OCI-LY7 (cell line): ENCODE results near the gene VPS54. TPM values are rescaled to one million over a fixed set of nuclear protein-coding genes. Genes with fewer than 3 reads are reported as not detected.

Experiments
- BruUV-seq: library from RNA; stranded (reverse); fragments of 400-500 nt; replicated peaks from 2 replicates; lab custom pipeline; 2021; lab: Mats Ljungman, UMichigan
- CTCF ChIA-PET: fragments of 300-600 bp; sonication (Branson Sonifier 250); formaldehyde crosslinking; loops from one replicate; lab custom pipeline; 2022; ENCODE audit warnings: antibody characterized with exemption; ENCODE audit not compliant: unreplicated experiment; lab: Charles Lee
- POLR2A ChIA-PET: fragments of 300-600 bp; sonication (Branson Sonifier 250); formaldehyde crosslinking; loops from one replicate; lab custom pipeline; 2022; ENCODE audit warnings: antibody characterized with exemption; lab: Charles Lee
- DNase-seq: peaks from one replicate; pipeline ENCODE4 v3.0.0-alpha.2; 2015; ENCODE audit warnings: low spot score
- H2AFZ ChIP-seq: fragments of 200-600 bp; sonication (generic), shearing (Covaris generic); 2 replicates; pipeline ENCODE4 v1.6.1; 2014; ENCODE audit warnings: mild to moderate bottlenecking, antibody characterized with exemption, low read length, moderate library complexity
- H3K27ac ChIP-seq: fragments of 200-600 bp; sonication (generic); 2 replicates; pipeline ENCODE4 v1.5.1; 2014; ENCODE audit warnings: mixed run types, low read depth, mild to moderate bottlenecking, moderate library complexity, low read length, inconsistent platforms; ENCODE audit not compliant: poor library complexity, severe bottlenecking
- H3K36me3 ChIP-seq: fragments of 200-600 bp; sonication (generic); 2 replicates; pipeline ENCODE4 v1.6.1; 2014; ENCODE audit warnings: mild to moderate bottlenecking, antibody characterized with exemption, low read length, moderate library complexity, mixed read lengths; ENCODE audit not compliant: insufficient read depth
- H3K4me1 ChIP-seq: fragments of 200-600 bp; sonication (generic); 2 replicates; pipeline ENCODE4 v1.5.1; 2014; ENCODE audit warnings: mild to moderate bottlenecking, low read length; ENCODE audit not compliant: insufficient read depth, poor library complexity, severe bottlenecking
- H3K4me2 ChIP-seq: fragments of 200-600 bp; sonication (generic); 2 replicates; pipeline ENCODE4 v1.6.1; 2014; ENCODE audit warnings: mild to moderate bottlenecking, low read length
- H3K4me3 ChIP-seq: fragments of 200-600 bp; sonication (generic); 2 replicates; pipeline ENCODE4 v1.5.1; 2014; ENCODE audit warnings: mild to moderate bottlenecking, low read depth, low read length; ENCODE audit not compliant: poor library complexity, severe bottlenecking
- H3K79me2 ChIP-seq: fragments of 200-600 bp; sonication (generic); 2 replicates; pipeline ENCODE4 v1.6.1; 2016; ENCODE audit warnings: low read depth, mild to moderate bottlenecking, low read length, moderate library complexity, mixed read lengths; ENCODE audit not compliant: insufficient read depth
- H3K9me2 ChIP-seq: fragments of 200-600 bp; sonication (generic); 2 replicates; pipeline ENCODE4 v1.6.1; 2016; ENCODE audit warnings: mild to moderate bottlenecking, low read length, mixed read lengths; ENCODE audit not compliant: insufficient read depth
- H3K9me3 ChIP-seq: fragments of 200-600 bp; sonication (generic); 2 replicates; pipeline ENCODE4 v1.6.1; 2014; ENCODE audit warnings: mild to moderate bottlenecking, mixed run types, low read length, mixed read lengths
- H4K20me1 ChIP-seq: fragments of 200-600 bp; sonication (generic); 2 replicates; pipeline ENCODE4 v1.6.1; 2014; ENCODE audit warnings: mild to moderate bottlenecking, antibody characterized with exemption, low read length, moderate library complexity, mixed read lengths; ENCODE audit not compliant: insufficient read depth
- CTCF ChIP-seq: fragments of 200-600 bp; sonication (generic); conservative IDR thresholded peaks from 2 replicates; pipeline ENCODE4 v1.5.1; 2014; ENCODE audit warnings: mild to moderate bottlenecking, antibody characterized with exemption, low read length, moderate library complexity, mixed read lengths
- EZH2phosphoT487 ChIP-seq: fragments of 200-600 bp; sonication (generic); IDR thresholded peaks from 2 replicates; pipeline ENCODE4 v1.6.1; 2018; ENCODE audit warnings: low read depth, borderline replicate concordance, mild to moderate bottlenecking, mixed run types, antibody characterized with exemption, low read length, moderate library complexity, mixed read lengths
- intact Hi-C: fragments of 100-400 bp; cut with micrococcal nuclease; formaldehyde crosslinking; loops from one replicate; pipeline ENCODE4 v1.10.0; 2022; ENCODE audit not compliant: unreplicated experiment
- total RNA-seq, 2 experiments: library from RNA; depleted of rRNA in 1 of 2; stranded (reverse); fragments of >200 nt in 1 of 2; shearing (Covaris generic) in 1 of 2; gene quantifications; 2 replicates each; pipeline ENCODE4 v1.2.3, GENCODE V29; 2014 to 2022

VPS54 gene
- total RNA-seq, 2 experiments from 2014 or later = 14.7 to 17.8 TPM

DNA sequence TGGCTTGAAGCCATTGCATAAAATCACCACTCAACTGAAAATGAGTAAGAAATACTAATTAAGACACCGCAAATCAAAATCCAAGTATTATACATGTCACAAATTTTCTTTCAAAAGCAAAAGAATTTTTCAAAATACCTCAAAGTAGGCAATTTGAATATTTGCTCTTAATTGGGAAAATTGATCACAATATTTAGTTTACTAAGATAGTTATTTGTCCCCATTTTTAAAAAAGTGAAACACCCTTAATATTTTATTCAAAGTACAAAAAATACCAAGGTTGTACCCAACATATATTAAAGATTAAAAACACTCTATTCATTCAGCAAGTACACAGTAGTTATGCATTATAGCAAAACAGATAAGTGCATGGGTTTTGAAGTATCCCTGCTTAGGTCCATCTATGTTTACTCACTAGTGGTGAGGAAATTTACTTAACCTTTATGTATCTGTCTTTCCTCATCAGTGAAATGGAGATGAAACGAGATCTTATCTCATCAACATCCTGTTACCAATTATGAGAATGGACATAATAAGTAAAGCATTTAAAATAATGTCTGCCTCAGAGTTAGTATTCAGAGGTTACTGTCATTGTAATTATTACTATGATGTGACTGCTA is 35.1 kb downstream of the VPS54 start:
- intact Hi-C loops = no loop called here
- TF ChIP-seq CTCF (no peak), EZH2phosphoT487 (no peak)
- no peak for DNase-seq
- Histone ChIP-seq H4K20me1 (no peaks in the 10 kb centered on the region), H3K9me3 (0 out of 2 replicates have a peak, but pooled peaks cover 5% of the 10 kb centered on the region), H3K36me3 (peaks cover 39% of the 10 kb centered on the region), H3K4me3 (no peak overlapping the region), H3K4me2 (no peak overlapping the region), H3K27ac (no peak overlapping the region), H2AFZ (no peak overlapping the region), H3K79me2 (no peaks in the 10 kb centered on the region), H3K4me1 (no peaks in the 10 kb centered on the region), H3K9me2 (no peaks in the 10 kb centered on the region)
- ChIA-PET CTCF (no interaction called here), POLR2A (interaction anchor here (0.6 kb wide), 1 partner anchor 473 kb away, joined by 3 read pairs; no protein-coding TSS in a partner anchor)
- BruUV-seq = no TSS peak

DNA sequence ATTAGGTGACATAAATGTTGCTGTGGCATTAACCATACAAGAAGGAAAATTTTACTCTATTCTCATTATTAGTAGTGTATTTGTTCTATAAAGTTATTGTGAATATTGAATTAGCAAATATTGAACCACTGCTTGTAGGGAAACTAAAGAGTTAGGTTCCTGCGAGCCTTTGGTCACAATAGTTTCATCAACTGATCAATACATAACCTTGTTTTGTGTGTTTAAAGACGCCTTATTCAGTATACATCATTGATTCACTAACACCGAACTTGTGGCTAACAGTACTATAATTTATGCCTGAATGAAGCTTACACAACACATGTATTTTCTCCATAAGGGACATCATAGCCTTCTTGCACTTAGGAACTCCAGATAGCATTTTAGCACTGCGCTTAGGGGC is 36.9 kb downstream of the VPS54 start:
- intact Hi-C loops = no loop called here
- TF ChIP-seq EZH2phosphoT487 (no peak), CTCF (no peak)
- CTCF ChIA-PET = no interaction called here
- Histone ChIP-seq H4K20me1 (no peaks in the 10 kb centered on the region), H3K4me2 (no peak overlapping the region), H3K4me1 (no peaks in the 10 kb centered on the region), H3K79me2 (no peaks in the 10 kb centered on the region), H3K27ac (no peak overlapping the region), H3K4me3 (no peak overlapping the region), H3K9me2 (no peaks in the 10 kb centered on the region), H3K36me3 (peaks cover 46% of the 10 kb centered on the region), H2AFZ (no peak overlapping the region), H3K9me3 (0 out of 2 replicates have a peak, but pooled peaks cover 5% of the 10 kb centered on the region)
- POLR2A ChIA-PET = interaction anchor here (0.6 kb wide), 1 partner anchor 935 kb away, joined by 3 read pairs; no protein-coding TSS in a partner anchor
- BruUV-seq = no TSS peak
- no peak for DNase-seq

- ChIA-PET CTCF (no interaction called here), POLR2A (no interaction called here)
- Histone ChIP-seq H3K27ac (no peak overlapping the region), H3K9me2 (no peaks in the 10 kb centered on the region), H3K4me1 (no peaks in the 10 kb centered on the region), H3K79me2 (no peaks in the 10 kb centered on the region), H3K36me3 (peaks cover 49% of the 10 kb centered on the region), H2AFZ (no peak overlapping the region), H4K20me1 (no peaks in the 10 kb centered on the region), H3K4me2 (no peak overlapping the region), H3K4me3 (no peak overlapping the region), H3K9me3 (0 out of 2 replicates have a peak, but pooled peaks cover 5% of the 10 kb centered on the region)
- DNase-seq = no peak
- intact Hi-C loops = no loop called here
- no peak for TF ChIP-seq EZH2phosphoT487
- no peak for TF ChIP-seq CTCF
- BruUV-seq = no TSS peak
These were observed 37.5 kb downstream of the VPS54 start for GRCh38 chr2:63981702-63982103.
